Ovary (tissue), 9 donors: ENCODE results near the gene TEN1. TPM values are rescaled to one million over a fixed set of nuclear protein-coding genes. Genes with fewer than 3 reads are reported as not detected.

ENCODE experiments used
- DNase-seq, 5 donors: peaks; one replicate each; pipeline ENCODE4 v3.0.0-alpha.2; 2019 to 2020
- H3K27ac ChIP-seq, 2 donors: fragments of 200-600 bp; one replicate each; pipeline versions ENCODE4 v1.5.1 to v1.8.0; 2019 to 2022
- H3K27me3 ChIP-seq: fragments of 200-600 bp; one replicate; pipeline ENCODE4 v1.8.0; 2022
- H3K36me3 ChIP-seq: fragments of 200-600 bp; sonication (generic); one replicate; pipeline ENCODE4 v1.5.1; 2019
- H3K4me1 ChIP-seq: one replicate; pipeline ENCODE4 v1.8.1; 2013; ENCODE audit warnings: mild to moderate bottlenecking, moderate library complexity; ENCODE audit not compliant: insufficient read depth
- H3K4me3 ChIP-seq: fragments of 200-600 bp; sonication (generic); one replicate; pipeline ENCODE4 v1.5.1; 2017
- H3K9me3 ChIP-seq, 2 donors: fragments of 200-600 bp in 1 of 2; sonication (generic) in 1 of 2; one replicate each; pipeline versions ENCODE4 v1.5.1 to v1.8.1; 2013 to 2019; ENCODE audit warnings: mild to moderate bottlenecking in 1 of 2, moderate library complexity in 1 of 2
- CTCF ChIP-seq, 3 donors: fragments of 450-650 bp in 2 of 3; fragments of 200-600 bp in 1 of 3; IDR thresholded peaks; one replicate each; pipeline versions ENCODE4 v1.5.1 to v1.8.0; 2016 to 2022; ENCODE audit warnings: antibody characterized with exemption in 3 of 3, mild to moderate bottlenecking in 1 of 3
- EP300 ChIP-seq: sonication (generic); formaldehyde crosslinking; IDR thresholded peaks from one replicate; pipeline ENCODE4 v1.6.1; 2017; ENCODE audit warnings: antibody characterized with exemption
- POLR2A ChIP-seq: fragments of 450-650 bp; IDR thresholded peaks from one replicate; pipeline ENCODE4 v1.6.1; 2017; ENCODE audit warnings: antibody characterized with exemption, mild to moderate bottlenecking, moderate library complexity
- WGBS, 3 donors: extraction: QIAGEN DNeasy Blood & Tissue Kit in 1 of 3; methylation state at CpG; one replicate each; pipeline versions ENCODE4 v1.1.5 to v1.1.7; 2013 to 2017; 5-methylcytosine and 5-hydroxymethylcytosine counted together
- intact Hi-C, 4 donors: fragments of 100-400 bp; cut with DNase I; formaldehyde crosslinking; loops; one replicate each; pipeline versions ENCODE4 v1.11.0 to v1.15.1; 2022 to 2023
- polyA plus RNA-seq, 2 donors: library from polyadenylated mRNA; stranded (reverse); fragments of 200-250 nt in 1 of 2; fragments of 350-450 nt in 1 of 2; fragmentation: Illumina TruSeq in 1 of 2; extraction: RNeasy Lipid Tissue Mini Kit (QIAGEN cat#74804) in 1 of 2; gene quantifications; one replicate each; pipeline ENCODE4 v1.2.3, GENCODE V29; 2013 to 2014
- total RNA-seq, 7 donors: library from RNA; depleted of rRNA in 2 of 7; stranded (reverse); fragments of >200 nt in 2 of 7; fragmentation: NEBNext Ultra II Directional in 3 of 7; extraction: Animal tissue kit (Norgen Biotek cat#: 25700) in 3 of 7; gene quantifications; one replicate each; pipeline versions ENCODE4 v1.1.0 to v1.2.4, GENCODE V29; 2016 to 2023
- donor health status: DM: no; HTN: no; CAD: no; lungs with moderate emphysema.
- donor health status: DM: no; HTN: no; CAD: no.
- donor health status: Bipolar disorder and iron deficiency.
- donor health status: DM: yes; HTN: yes; CAD: no.
- donor health status: DM: no; HTN: no; CAD: no.
- donor health status: DM: yes; HTN: yes; CAD: no.

TEN1 gene
- total and polyA plus RNA-seq, 9 donors, result 6.1 to 18.1 (median 10.5) TPM

DNA sequence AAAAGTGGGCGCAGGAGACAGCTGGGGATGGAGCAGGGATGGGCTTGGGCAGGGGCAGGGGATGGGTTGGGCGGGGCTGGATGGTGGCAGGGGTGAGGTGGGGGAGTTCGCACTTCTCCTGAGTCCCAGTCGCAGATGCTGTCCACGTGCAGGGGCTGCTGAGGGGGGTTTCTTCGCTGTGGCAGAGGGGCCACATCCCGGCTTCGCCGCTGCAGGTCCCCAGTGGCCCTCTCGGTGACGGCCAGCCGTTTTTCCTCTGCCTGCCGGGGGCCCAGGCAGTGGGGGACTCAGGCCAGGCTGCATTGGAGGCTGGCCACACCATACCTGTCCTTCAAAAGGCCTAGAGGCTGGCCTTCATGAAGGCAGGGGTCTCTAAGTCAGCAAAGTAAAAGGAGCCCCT, 39.8 kb downstream of the TEN1 start:
- H3K27ac ChIP-seq, result no peak overlapping the region
- no peak overlapping the region for H3K4me3 ChIP-seq
- no peaks in the 10 kb centered on the region for H3K36me3 ChIP-seq
- H3K4me1 ChIP-seq, result no peaks in the 10 kb centered on the region
- WGBS, 3 donors, result 87 to 91% (median 90%) methylated on average over 13 of the region's 13 CpGs
- no peak for DNase-seq
- intact Hi-C loops, result loop anchor here in 1 of 4 donors (10.0 kb wide), 1 partner anchor 256 kb away; no protein-coding TSS in a partner anchor
- no peaks in the 10 kb centered on the region for H3K27me3 ChIP-seq
- TF ChIP-seq CTCF (IDR thresholded peaks at IDR 0.05), result no peak
- no peaks in the 10 kb centered on the region for H3K9me3 ChIP-seq

- no peaks in the 10 kb centered on the region for H3K27me3 ChIP-seq
- DNase-seq, result no peak
- no peaks in the 10 kb centered on the region for H3K36me3 ChIP-seq
- H3K9me3 ChIP-seq, result no peaks in the 10 kb centered on the region
- no peaks in the 10 kb centered on the region for H3K4me1 ChIP-seq
- H3K27ac ChIP-seq, result no peak overlapping the region
- TF ChIP-seq EP300, result no peak
- TF ChIP-seq POLR2A, result no peak
- TF ChIP-seq CTCF (IDR thresholded peaks at IDR 0.05), result no peak
- intact Hi-C loops, result loop anchor here in 1 of 4 donors (10.0 kb wide), 1 partner anchor 255 kb away; no protein-coding TSS in a partner anchor
- no peak overlapping the region for H3K4me3 ChIP-seq
- 88 to 92% (median 91%) methylated on average over 6 of the region's 6 CpGs for WGBS, 3 donors
Observed at GRCh38 chr17:76019833-76020467, 40.9 kb downstream of the TEN1 start.

DNA sequence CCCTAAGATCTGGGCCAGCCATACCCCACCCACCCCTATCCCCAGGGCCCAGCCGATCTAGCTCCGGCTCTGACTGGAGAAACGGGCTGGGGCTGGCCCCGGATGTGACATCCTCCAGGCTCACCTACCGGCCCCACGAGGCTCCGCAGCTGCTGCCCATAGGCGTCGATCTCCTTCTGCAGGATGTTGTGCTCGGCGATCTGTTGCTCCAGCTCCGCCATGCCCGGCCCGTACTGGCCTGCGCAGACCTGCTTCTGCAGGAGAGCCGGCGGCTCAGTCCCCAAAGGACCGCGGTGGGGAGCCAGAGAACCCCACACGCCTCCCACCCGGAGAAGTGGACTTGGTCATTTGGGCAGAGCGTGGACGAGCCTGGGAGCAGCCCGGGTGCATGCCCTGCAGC, 43.2 kb downstream of the TEN1 start:
- TF ChIP-seq POLR2A, result no peak
- TF ChIP-seq CTCF (IDR thresholded peaks at IDR 0.05), result no peak
- no peak for TF ChIP-seq EP300
- Histone ChIP-seq H3K4me1 (no peaks in the 10 kb centered on the region), H3K27me3 (no peaks in the 10 kb centered on the region), H3K36me3 (no peaks in the 10 kb centered on the region), H3K27ac (no peak overlapping the region), H3K9me3 (no peaks in the 10 kb centered on the region), H3K4me3 (no peak overlapping the region)
- DNase-seq, result no peak
- intact Hi-C loops, result no loop called here
- 80 to 86% (median 82%) methylated on average over 16 to 24 of the region's 24 CpGs for WGBS, 3 donors

DNA sequence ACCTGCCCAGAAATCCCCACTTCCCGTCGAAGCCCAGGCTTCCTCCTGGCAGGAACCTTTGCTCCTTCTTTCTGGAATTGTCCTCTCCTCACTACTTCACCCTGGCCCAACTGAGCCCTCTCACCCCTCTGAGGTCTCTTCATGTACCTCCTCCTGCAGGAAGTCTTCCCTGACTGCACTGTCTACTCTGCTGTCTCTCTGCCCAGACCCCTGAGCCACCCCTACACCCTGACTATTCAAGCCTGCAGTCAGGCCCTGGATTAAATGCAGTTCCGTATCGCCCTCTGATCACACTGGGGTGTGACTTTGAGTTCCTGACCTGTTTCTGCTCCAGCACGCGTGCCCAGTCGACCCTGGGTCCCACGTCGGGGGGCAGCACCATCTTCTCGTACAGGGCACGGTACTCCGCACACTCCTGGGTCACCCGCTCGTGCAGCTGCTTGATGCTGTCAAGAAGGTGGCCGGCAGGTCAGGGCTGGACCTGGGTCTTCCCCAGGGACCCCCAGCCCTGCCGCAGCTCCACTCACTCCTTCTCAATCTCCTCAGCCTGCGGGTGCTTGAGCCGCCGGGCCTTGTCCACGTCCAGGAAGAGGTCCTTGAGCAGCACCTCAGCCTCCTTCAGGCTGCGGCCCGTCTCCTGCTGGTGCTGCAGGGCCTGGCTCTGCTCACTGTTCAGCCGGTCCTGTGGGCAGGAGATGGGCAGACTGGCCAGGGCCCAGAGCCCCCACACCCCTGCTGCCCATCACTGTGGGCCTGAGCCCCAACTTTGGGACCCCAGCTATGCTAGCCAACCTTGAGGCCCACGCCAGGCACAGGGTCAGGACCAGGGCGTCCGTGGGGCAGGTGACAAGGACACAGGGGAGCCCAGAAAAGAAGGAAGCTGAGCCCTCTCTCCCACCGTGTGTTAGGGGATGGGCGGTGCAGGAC, 44.2 kb downstream of the TEN1 start:
- Histone ChIP-seq H3K27me3 (no peaks in the 10 kb centered on the region), H3K36me3 (no peaks in the 10 kb centered on the region), H3K4me1 (no peaks in the 10 kb centered on the region), H3K9me3 (no peaks in the 10 kb centered on the region), H3K4me3 (no peak overlapping the region), H3K27ac (no peak overlapping the region)
- WGBS, 3 donors, result 84 to 88% (median 87%) methylated on average over 25 to 28 of the region's 28 CpGs
- TF ChIP-seq CTCF (IDR thresholded peaks at IDR 0.05), result no peak
- TF ChIP-seq POLR2A, result no peak
- no peak for TF ChIP-seq EP300
- no peak for DNase-seq
- intact Hi-C loops, result no loop called here
